Endothelial cell of umbilical vein (primary cell): ENCODE measurements around the gene PSMB3. TPM values are rescaled to one million over a fixed set of nuclear protein-coding genes. Genes with fewer than 3 reads are reported as not detected.

Experiments
- BruUV-seq: library from RNA; stranded (reverse); fragments of 400-500 nt; replicated peaks from 2 replicates; lab custom pipeline; 2021; lab: Mats Ljungman, UMichigan
- CTCF ChIA-PET: fragments of 300-600, 350-600 bp; sonication (Branson Sonifier 250); formaldehyde crosslinking; loops from one replicate; lab custom pipeline; 2021; ENCODE audit warnings: antibody characterized with exemption, inconsistent platforms; lab: Charles Lee
- POLR2A ChIA-PET: fragments of 300-600, 350-600 bp; sonication (Branson Sonifier 250); formaldehyde crosslinking; loops from one replicate; lab custom pipeline; 2021; ENCODE audit warnings: antibody characterized with exemption, inconsistent platforms; lab: Charles Lee
- DNase-seq: peaks from one replicate; pipeline ENCODE4 v3.0.0-alpha.2; 2011; ENCODE audit warnings: low read depth, low spot score
- FAIRE-seq: peaks from 2 replicates; lab custom pipeline; 2011; peaks lifted over from hg19 to GRCh38; lab: Jason Lieb, UNC
- H2AFZ ChIP-seq: 2 replicates; pipeline ENCODE4 v1.6.0; 2012; ENCODE audit warnings: low read depth, low read length, control low read depth, inconsistent platforms
- H3K27ac ChIP-seq: 2 replicates; pipeline ENCODE4 v1.5.1; 2011; ENCODE audit warnings: low read depth, mild to moderate bottlenecking, control low read depth, low read length, moderate library complexity; ENCODE audit not compliant: insufficient read depth
- H3K27me3 ChIP-seq, 2 experiments: 2 replicates each; pipeline versions ENCODE4 v1.6.0 to v1.6.1; 2011; ENCODE audit warnings: low read length in 2 of 2, mixed read lengths in 1 of 2; ENCODE audit not compliant: control insufficient read depth in 2 of 2, insufficient read depth in 2 of 2
- H3K36me3 ChIP-seq, 2 experiments: 2 replicates in 1 of 2; 3 replicates in 1 of 2; pipeline ENCODE4 v1.5.1; 2011; ENCODE audit warnings: low read length in 2 of 2, mild to moderate bottlenecking in 1 of 2, moderate library complexity in 1 of 2; ENCODE audit not compliant: control insufficient read depth in 2 of 2, insufficient read depth in 2 of 2; ENCODE audit errors: extremely low read depth in 1 of 2
- H3K4me1 ChIP-seq: 3 replicates; pipeline ENCODE4 v1.5.1; 2011; ENCODE audit warnings: mild to moderate bottlenecking, low read length; ENCODE audit not compliant: control insufficient read depth, insufficient read depth; ENCODE audit errors: extremely low read depth
- H3K4me2 ChIP-seq: 2 replicates; pipeline ENCODE4 v1.6.1; 2011; ENCODE audit warnings: low read length, control low read depth, mixed read lengths; ENCODE audit not compliant: insufficient read depth
- H3K4me3 ChIP-seq, 3 experiments: fragments of 200-600 bp in 1 of 3; sonication (generic), shearing (Covaris generic) in 1 of 3; replicated peaks in 1 of 3; 2 replicates each; pipeline ENCODE4 v1.5.1; 2011 to 2016; ENCODE audit warnings: control low read depth in 3 of 3, low read length in 3 of 3, mild to moderate bottlenecking in 2 of 3, inconsistent platforms in 1 of 3, low read depth in 1 of 3, moderate library complexity in 1 of 3; ENCODE audit not compliant: insufficient read depth in 1 of 3
- H3K79me2 ChIP-seq: 2 replicates; pipeline ENCODE4 v1.6.0; 2012; ENCODE audit warnings: low read length, inconsistent platforms; ENCODE audit not compliant: control insufficient read depth, insufficient read depth
- H3K9ac ChIP-seq: replicated peaks from 2 replicates; pipeline ENCODE3; 2011; ENCODE audit warnings: low read length, control low read depth; ENCODE audit not compliant: insufficient read depth; ENCODE audit errors: extremely low read depth
- H3K9me1 ChIP-seq: replicated peaks from 3 replicates; pipeline ENCODE4 v1.6.0; 2011; ENCODE audit warnings: mild to moderate bottlenecking, low read length; ENCODE audit not compliant: control insufficient read depth, insufficient read depth; ENCODE audit errors: extremely low read depth
- H3K9me3 ChIP-seq: replicated peaks from 2 replicates; pipeline ENCODE4 v1.5.1; 2012; ENCODE audit warnings: low read length, inconsistent platforms; ENCODE audit not compliant: control insufficient read depth, insufficient read depth
- H4K20me1 ChIP-seq: replicated peaks from 2 replicates; pipeline ENCODE3; 2011; ENCODE audit warnings: mild to moderate bottlenecking, low read length; ENCODE audit not compliant: control insufficient read depth, insufficient read depth; ENCODE audit errors: extremely low read depth
- EZH2 ChIP-seq: IDR thresholded peaks from 2 replicates; pipeline ENCODE4 v1.6.1; 2012; ENCODE audit warnings: borderline replicate concordance, low read depth, mild to moderate bottlenecking, moderate library complexity, low read length, inconsistent platforms; ENCODE audit not compliant: severe bottlenecking
- FOS ChIP-seq: IDR thresholded peaks from 2 replicates; pipeline ENCODE4 v1.6.1; 2011; ENCODE audit warnings: mild to moderate bottlenecking, low read length, moderate library complexity, borderline replicate concordance; ENCODE audit not compliant: insufficient read depth
- GATA2 ChIP-seq: IDR thresholded peaks from 2 replicates; pipeline ENCODE4 v1.7.0; 2011; ENCODE audit warnings: low read depth, mild to moderate bottlenecking, moderate library complexity, mixed read lengths, low read length; ENCODE audit not compliant: insufficient read length, insufficient read depth
- JUN ChIP-seq: IDR thresholded peaks from 2 replicates; pipeline ENCODE4 v1.6.1; 2011; ENCODE audit warnings: borderline replicate concordance, low read depth; ENCODE audit not compliant: insufficient read length, insufficient read depth
- MYC ChIP-seq: IDR thresholded peaks from one replicate; pipeline ENCODE4 v1.6.1; 2011; ENCODE audit warnings: mild to moderate bottlenecking, low read depth, low read length
- POLR2A ChIP-seq: IDR thresholded peaks from 2 replicates; pipeline ENCODE4 v1.6.1; 2012; ENCODE audit warnings: low read depth, mild to moderate bottlenecking, control low read depth, low read length
- POLR2AphosphoS5 ChIP-seq: IDR thresholded peaks from 2 replicates; pipeline ENCODE4 v1.6.1; 2012; ENCODE audit warnings: low read depth, mild to moderate bottlenecking, control low read depth, low read length, moderate library complexity; ENCODE audit not compliant: insufficient read depth
- dilution Hi-C: fragments of 300-500 bp; cut with MboI; formaldehyde crosslinking; loops from one replicate; pipeline ENCODE4 v1.15.0; 2019; ENCODE audit warnings: low sequenced_read_pairs; ENCODE audit not compliant: extremely low pct_ligation_motif_present
- intact Hi-C: fragments of 100-400 bp; cut with micrococcal nuclease; formaldehyde crosslinking; loops from one replicate; pipeline ENCODE4 v1.10.0; 2022
- polyA plus RNA-seq, 4 experiments: library from polyadenylated mRNA; depleted of rRNA in 3 of 4; stranded (reverse) in 3 of 4; unstranded in 1 of 4; fragments of >200 nt; gene quantifications; 2 replicates each; pipeline versions ENCODE4 v1.2.1 to v1.2.3, GENCODE V29; 2011 to 2012; ENCODE audit warnings: missing spikeins in 1 of 4
- total RNA-seq: library from RNA; stranded (reverse); gene quantifications from 2 replicates; pipeline ENCODE4 v1.2.3, GENCODE V29; 2021
- TF ChIP-seq, protein P1 (sequence below), 2 donors: IDR thresholded peaks; 1 replicate in 1 of 2; 2 replicates in 1 of 2; pipeline ENCODE4 v1.5.1; 2011; ENCODE audit warnings: low read length in 2 of 2, mild to moderate bottlenecking in 2 of 2, moderate library complexity in 2 of 2, control low read depth in 1 of 2, inconsistent platforms in 1 of 2, low read depth in 1 of 2; ENCODE audit not compliant: insufficient read depth in 1 of 2; ENCODE audit errors: extremely low read depth in 1 of 2
- TF ChIP-seq, protein P2 (sequence below): IDR thresholded peaks from 2 replicates; pipeline ENCODE4 v1.6.1; 2011; ENCODE audit not compliant: insufficient read depth, insufficient read length

The PSMB3 gene
- total and polyA plus RNA-seq, 2 donors (not counting 3 experiments of a cell fraction or from before 2014, with no cell fraction given) = 213 to 685 TPM

DNA sequence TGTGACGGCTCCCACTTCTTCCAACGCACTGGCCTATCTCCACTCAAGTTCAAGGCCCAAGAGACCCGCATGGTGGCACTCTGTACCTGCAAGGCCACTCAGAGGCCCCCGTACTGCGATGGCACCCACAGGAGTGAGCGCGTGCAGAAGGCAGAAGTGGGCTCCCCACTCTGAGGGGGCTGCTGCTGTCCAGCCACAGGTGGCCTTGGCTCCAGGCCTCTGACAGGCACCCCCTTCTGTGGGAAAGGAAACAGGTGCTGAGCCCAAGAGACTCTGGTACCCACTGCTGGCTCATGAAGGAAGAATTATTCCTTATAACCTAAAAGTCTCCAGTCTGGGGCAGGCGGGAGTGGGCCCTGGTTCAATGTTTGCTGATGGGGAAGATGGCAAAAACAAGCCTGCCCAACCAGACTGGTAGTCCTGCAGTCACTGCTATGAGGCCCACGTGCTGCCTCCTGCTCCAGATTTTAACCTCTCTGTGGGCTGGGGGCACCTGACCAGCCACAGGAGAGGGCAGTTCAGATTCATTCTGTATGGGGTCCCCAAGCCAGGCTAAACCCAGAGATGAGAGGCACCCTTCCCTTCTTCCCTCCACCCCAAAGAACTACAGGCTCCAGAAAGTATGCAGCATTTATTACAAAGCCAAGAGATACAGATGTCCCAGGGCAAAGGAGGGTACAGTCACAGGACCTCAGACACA lies 19.1 kb upstream of the PSMB3 start:
- FAIRE-seq (no peak), DNase-seq (no peak)
- intact Hi-C loops (no loop called here), dilution Hi-C loops (no loop called here)
- ChIA-PET CTCF (interaction anchor here (5.4 kb wide), 1 partner anchor 56 kb away, joined by 138 read pairs; the partner anchor contains the start of gene EPOP), POLR2A (no interaction called here)
- TF ChIP-seq MYC (no peak), FOS (no peak), POLR2A (no peak), EZH2 (no peak), JUN (no peak), GATA2 (no peak), POLR2AphosphoS5 (no peak)
- TF ChIP-seq, protein P1, sequence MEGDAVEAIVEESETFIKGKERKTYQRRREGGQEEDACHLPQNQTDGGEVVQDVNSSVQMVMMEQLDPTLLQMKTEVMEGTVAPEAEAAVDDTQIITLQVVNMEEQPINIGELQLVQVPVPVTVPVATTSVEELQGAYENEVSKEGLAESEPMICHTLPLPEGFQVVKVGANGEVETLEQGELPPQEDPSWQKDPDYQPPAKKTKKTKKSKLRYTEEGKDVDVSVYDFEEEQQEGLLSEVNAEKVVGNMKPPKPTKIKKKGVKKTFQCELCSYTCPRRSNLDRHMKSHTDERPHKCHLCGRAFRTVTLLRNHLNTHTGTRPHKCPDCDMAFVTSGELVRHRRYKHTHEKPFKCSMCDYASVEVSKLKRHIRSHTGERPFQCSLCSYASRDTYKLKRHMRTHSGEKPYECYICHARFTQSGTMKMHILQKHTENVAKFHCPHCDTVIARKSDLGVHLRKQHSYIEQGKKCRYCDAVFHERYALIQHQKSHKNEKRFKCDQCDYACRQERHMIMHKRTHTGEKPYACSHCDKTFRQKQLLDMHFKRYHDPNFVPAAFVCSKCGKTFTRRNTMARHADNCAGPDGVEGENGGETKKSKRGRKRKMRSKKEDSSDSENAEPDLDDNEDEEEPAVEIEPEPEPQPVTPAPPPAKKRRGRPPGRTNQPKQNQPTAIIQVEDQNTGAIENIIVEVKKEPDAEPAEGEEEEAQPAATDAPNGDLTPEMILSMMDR (IDR thresholded peaks at IDR 0.05; ENCODE audit: extremely low read depth in 1 of 2, insufficient read depth in 1 of 2, low read depth in 1 of 2, low read length in 2 of 2) = no peak
- TF ChIP-seq, protein P2, sequence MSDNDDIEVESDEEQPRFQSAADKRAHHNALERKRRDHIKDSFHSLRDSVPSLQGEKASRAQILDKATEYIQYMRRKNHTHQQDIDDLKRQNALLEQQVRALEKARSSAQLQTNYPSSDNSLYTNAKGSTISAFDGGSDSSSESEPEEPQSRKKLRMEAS = no peak
- H3K27ac ChIP-seq = no peak overlapping the region
- no peak overlapping the region for H3K4me3 ChIP-seq
- H3K27me3 ChIP-seq = no peaks in the 10 kb centered on the region
- no peak overlapping the region for H3K9ac ChIP-seq
- no peak overlapping the region for H2AFZ ChIP-seq
- H3K36me3 ChIP-seq = peaks cover 2 to 23% of the 10 kb centered on the region in 2 experiments
- H3K9me3 ChIP-seq = no peaks in the 10 kb centered on the region
- no peaks in the 10 kb centered on the region for H3K9me1 ChIP-seq
- H3K4me2 ChIP-seq = no peak overlapping the region
- H3K4me1 ChIP-seq = peaks cover 27% of the 10 kb centered on the region
- no TSS peak for BruUV-seq
- H4K20me1 ChIP-seq = no peaks in the 10 kb centered on the region
- peaks cover 3% of the 10 kb centered on the region for H3K79me2 ChIP-seq
